HEK293T (cell line): ENCODE data around the gene ZNF467.

Experiments
- NFRKB ChIP-seq: fragments of 450-650 bp; IDR thresholded peaks from 2 replicates; pipeline ENCODE4 v1.6.1; 2016; ENCODE audit warnings: mild to moderate bottlenecking, moderate library complexity
- TARDBP ChIP-seq: fragments of 450-650 bp; IDR thresholded peaks from 2 replicates; pipeline ENCODE4 v1.6.1; 2016
- TF ChIP-seq, protein P1 (sequence below): fragments of 450-650 bp; IDR thresholded peaks from 2 replicates; pipeline ENCODE4 v1.6.1; 2016

DNA sequence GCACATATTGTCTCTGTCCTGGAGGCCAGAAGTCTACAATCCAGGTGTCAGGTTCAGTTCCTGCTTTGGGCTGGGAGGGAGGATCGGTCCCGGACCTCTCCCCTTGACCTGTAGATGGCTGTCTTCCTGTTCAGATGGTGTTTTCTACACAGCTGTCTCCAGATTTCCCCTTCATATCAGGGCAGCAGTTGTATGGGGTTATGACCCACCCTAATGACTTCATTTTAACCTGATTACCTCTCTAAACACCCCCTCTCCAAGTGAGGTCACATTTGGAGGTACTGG lies 38.7 kb downstream of the ZNF467 start:
- TF ChIP-seq, protein P1, sequence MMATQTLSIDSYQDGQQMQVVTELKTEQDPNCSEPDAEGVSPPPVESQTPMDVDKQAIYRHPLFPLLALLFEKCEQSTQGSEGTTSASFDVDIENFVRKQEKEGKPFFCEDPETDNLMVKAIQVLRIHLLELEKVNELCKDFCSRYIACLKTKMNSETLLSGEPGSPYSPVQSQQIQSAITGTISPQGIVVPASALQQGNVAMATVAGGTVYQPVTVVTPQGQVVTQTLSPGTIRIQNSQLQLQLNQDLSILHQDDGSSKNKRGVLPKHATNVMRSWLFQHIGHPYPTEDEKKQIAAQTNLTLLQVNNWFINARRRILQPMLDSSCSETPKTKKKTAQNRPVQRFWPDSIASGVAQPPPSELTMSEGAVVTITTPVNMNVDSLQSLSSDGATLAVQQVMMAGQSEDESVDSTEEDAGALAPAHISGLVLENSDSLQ, result no peak
- TF ChIP-seq TARDBP (no peak), NFRKB (no peak)
